ENCODE measurements around the gene SPATA13. TPM values are rescaled to one million over a fixed set of nuclear protein-coding genes. Genes with fewer than 3 reads are reported as not detected.
"Not testable (repeated sequence)": the region's sequence is repeated elsewhere in the genome, so short reads cannot be mapped to it uniquely, and the experiment has no call there.

The SPATA13 gene
- total and polyA plus RNA-seq, 12 donors: 20.0 to 85.5 (median 31.0) TPM

DNA sequence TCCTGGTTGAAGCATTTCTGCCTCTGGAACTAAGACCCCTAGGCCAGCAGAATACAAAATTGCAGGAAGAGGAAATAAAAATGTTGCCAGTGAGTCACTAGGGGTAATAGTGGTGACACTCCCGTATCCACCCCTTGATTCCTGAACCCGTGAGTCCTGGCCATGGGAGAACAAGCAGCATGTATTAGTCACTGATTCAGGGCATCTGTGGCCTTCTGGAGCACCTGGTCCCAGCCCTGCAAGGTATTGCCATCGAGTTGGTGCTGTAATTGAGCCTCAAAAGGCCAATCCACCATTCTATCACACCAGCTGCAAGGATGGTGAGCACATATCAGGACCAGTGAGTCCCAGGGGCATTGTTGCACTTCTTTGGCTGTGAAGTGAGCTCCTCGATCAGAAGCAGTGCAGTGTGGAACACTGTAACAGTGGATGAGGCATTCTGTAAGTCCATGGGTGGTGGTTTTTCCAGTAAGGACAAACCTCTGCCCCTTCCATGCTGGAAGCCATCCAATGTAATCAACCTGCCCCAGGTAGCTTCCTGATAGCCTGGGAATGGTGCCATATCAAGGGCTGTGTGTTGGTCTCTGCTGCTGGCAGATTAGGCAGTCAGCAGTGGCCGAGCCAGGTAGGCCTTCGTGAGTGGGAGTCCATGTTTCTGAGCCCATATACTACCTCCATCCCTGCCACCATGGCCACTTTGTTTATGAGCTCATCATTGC lies 188.4 kb downstream of the SPATA13 start:
- DNase-seq: no peak
- 53 to 74% (median 73%) methylated on average over 5 to 6 of the region's 6 CpGs for WGBS, 4 donors
- Histone ChIP-seq H3K36me3 (replicated peaks in 1 of 2) (no peaks in the 10 kb centered on the region), H3K9me3 (replicated peaks in 1 of 3) (no peaks in the 10 kb centered on the region), H3K4me1 (replicated peaks in 1 of 2) (no peaks in the 10 kb centered on the region), H3K27me3 (no peaks in the 10 kb centered on the region), H3K27ac (no peak overlapping the region), H3K4me3 (no peak overlapping the region)
- no peak for TF ChIP-seq POLR2A (IDR thresholded peaks at IDR 0.05)
- TF ChIP-seq, protein P1, sequence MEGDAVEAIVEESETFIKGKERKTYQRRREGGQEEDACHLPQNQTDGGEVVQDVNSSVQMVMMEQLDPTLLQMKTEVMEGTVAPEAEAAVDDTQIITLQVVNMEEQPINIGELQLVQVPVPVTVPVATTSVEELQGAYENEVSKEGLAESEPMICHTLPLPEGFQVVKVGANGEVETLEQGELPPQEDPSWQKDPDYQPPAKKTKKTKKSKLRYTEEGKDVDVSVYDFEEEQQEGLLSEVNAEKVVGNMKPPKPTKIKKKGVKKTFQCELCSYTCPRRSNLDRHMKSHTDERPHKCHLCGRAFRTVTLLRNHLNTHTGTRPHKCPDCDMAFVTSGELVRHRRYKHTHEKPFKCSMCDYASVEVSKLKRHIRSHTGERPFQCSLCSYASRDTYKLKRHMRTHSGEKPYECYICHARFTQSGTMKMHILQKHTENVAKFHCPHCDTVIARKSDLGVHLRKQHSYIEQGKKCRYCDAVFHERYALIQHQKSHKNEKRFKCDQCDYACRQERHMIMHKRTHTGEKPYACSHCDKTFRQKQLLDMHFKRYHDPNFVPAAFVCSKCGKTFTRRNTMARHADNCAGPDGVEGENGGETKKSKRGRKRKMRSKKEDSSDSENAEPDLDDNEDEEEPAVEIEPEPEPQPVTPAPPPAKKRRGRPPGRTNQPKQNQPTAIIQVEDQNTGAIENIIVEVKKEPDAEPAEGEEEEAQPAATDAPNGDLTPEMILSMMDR (IDR thresholded peaks at IDR 0.05): no peak
- intact Hi-C loops (cut with DNase I): no loop called here

DNA sequence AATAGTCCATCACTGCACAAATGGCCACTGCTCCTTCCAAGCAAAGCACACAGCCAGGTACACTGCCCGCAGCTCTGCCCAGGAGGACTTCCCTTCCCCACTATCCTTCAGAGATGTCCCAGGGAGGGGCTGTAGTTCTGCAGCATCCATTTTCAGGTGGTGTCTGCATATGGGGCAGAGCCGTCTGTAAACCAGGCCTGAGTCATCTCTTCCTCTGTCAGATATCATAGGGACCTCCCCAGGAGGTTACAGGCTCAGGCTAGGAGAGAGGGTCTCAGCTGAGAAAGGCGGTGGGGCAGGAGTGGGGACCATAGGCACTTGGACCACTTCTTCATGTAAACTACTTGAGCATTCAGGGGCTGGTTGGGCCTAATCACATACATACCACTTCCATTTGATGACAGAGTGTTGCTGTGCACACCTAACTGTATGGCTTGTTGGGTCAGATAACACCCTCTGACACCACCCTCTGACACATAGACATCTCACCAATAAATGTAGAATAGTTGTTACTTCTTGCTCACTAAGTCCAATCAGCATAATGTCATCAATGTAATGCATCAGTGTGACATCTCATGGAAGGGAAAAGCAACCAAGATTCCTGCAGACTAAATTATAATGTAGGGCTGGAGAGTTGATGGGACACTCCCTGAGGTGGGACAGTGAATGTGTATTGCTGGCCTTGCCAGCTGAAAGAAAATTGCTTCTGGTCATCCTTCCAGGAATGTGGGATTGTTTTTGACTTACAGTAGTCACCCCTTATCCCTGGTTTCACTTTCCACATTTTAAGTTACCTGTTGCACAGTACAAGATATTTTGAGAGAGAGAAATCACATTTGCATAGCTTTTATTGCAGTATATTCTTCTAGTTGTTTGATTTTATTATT lies 189.5 kb downstream of the SPATA13 start:
- 77 to 94% (median 90%) methylated on average over 2 to 3 of the region's 3 CpGs for WGBS, 4 donors
- H3K36me3 ChIP-seq (replicated peaks in 1 of 2); H3K4me1 ChIP-seq (replicated peaks in 1 of 2); intact Hi-C loops (cut with DNase I); H3K4me3 ChIP-seq; H3K9me3 ChIP-seq (replicated peaks in 1 of 3); H3K27me3 ChIP-seq; H3K27ac ChIP-seq; DNase-seq: not testable (repeated sequence)

DNA sequence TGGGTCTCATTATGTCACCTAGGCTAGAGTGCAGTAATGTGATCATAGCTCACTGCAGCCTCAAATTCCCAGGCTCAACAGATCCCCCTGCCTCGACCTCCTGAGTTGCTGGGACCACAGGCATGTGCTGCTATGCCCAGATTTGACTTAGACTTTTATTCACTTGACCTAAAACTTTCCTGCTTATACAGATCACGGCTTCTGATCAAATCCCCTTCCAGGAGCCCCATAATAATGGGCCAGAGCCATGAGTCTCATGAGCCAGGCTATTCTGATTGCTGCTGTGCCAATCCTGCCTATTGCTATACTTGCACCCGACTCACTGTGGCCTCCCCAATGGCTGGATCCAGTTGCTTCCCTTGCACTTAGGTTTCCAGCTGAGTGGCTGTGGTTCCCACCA lies 190.9 kb downstream of the SPATA13 start:
- no peaks in the 10 kb centered on the region for H3K4me1 ChIP-seq (replicated peaks in 1 of 2)
- no peaks in the 10 kb centered on the region for H3K36me3 ChIP-seq (replicated peaks in 1 of 2)
- intact Hi-C loops (cut with DNase I): no loop called here
- H3K4me3 ChIP-seq: no peak overlapping the region
- no peak overlapping the region for H3K27ac ChIP-seq
- H3K27me3 ChIP-seq: no peaks in the 10 kb centered on the region
- no peak for DNase-seq
- no peaks in the 10 kb centered on the region for H3K9me3 ChIP-seq (replicated peaks in 1 of 3)
- TF ChIP-seq, protein P1 (IDR thresholded peaks at IDR 0.05): no peak
- TF ChIP-seq POLR2A (IDR thresholded peaks at IDR 0.05): no peak
- 73 to 85% (median 76%) methylated on average over 3 of the region's 3 CpGs for WGBS, 4 donors

DNA sequence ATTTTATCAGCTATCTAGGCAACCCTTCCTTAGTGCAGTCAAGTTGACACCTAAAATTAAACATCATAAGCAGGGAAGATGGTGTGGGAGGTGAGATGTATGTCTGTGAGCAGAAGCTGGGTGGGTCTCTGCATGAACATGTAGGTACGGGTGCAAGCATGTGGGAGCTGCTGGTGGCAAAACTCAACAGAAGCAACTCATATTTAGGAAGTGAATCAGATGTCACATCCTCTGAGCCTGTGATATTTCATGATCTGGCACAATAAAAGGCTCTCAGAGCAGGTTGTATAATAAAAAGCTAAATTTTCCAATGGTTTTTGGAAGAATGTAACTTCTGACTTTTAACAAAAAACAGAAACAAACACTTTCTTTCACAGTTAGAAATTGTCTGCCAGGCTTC lies 193.2 kb downstream of the SPATA13 start:
- DNase-seq: no peak
- H3K27me3 ChIP-seq: no peaks in the 10 kb centered on the region
- TF ChIP-seq POLR2A (IDR thresholded peaks at IDR 0.05): no peak
- TF ChIP-seq, protein P1 (IDR thresholded peaks at IDR 0.05): no peak
- no peak overlapping the region for H3K4me3 ChIP-seq
- H3K36me3 ChIP-seq (replicated peaks in 1 of 2): no peaks in the 10 kb centered on the region
- intact Hi-C loops (cut with DNase I): no loop called here
- 48 to 88% (median 78%) methylated on average over 1 of the region's 1 CpG for WGBS, 4 donors
- no peaks in the 10 kb centered on the region for H3K4me1 ChIP-seq (replicated peaks in 1 of 2)
- H3K27ac ChIP-seq: no peak overlapping the region
- H3K9me3 ChIP-seq (replicated peaks in 1 of 3): no peaks in the 10 kb centered on the region

Measured in adrenal gland (tissue), 12 donors.